ENCODE measurements around the gene GALNTL6. TPM values are rescaled to one million over a fixed set of nuclear protein-coding genes. Genes with fewer than 3 reads are reported as not detected.

GALNTL6 gene
- polyA plus RNA-seq, 1 donor from 2014 or later: 14.9 TPM

DNA sequence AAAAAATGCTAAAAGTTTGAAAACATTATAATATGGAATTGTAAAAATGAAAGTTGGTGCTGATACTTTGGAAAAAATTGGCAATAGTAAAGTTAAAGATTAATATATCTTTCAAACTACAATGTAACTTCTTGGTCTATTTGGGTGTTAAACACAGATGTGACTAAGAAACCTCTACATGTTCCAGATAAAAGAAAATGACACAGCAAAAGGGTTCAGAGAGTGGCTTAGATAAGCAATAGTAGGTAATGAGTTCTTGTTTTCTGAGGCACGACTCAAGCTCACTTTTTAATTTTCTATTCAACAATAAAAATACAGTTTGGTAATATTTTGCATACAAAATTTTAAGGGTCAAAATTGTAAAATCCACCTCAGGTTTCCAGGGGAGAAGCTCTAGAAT, 292.7 kb downstream of the GALNTL6 start:
- H3F3A ChIP-seq (ENCODE audit: insufficient read depth, low read length, poor library complexity, severe bottlenecking): no peaks in the 10 kb centered on the region
- H3K27ac ChIP-seq (ENCODE audit: low read length): no peak overlapping the region
- no peaks in the 10 kb centered on the region for H3K79me2 ChIP-seq (replicated peaks; ENCODE audit: insufficient read depth, low read length)
- H3K27me3 ChIP-seq (ENCODE audit: insufficient read depth, low read depth, low read length): no peaks in the 10 kb centered on the region
- no peak overlapping the region for H3K9ac ChIP-seq (ENCODE audit: low read length)
- H3K9me2 ChIP-seq (ENCODE audit: insufficient read depth, low read length): no peaks in the 10 kb centered on the region
- H3K4me3 ChIP-seq (ENCODE audit: low read length): no peak overlapping the region
- H3K4me2 ChIP-seq (ENCODE audit: low read length): no peak overlapping the region
- H3K9me3 ChIP-seq (ENCODE audit: low read length): no peaks in the 10 kb centered on the region
- no peak overlapping the region for H2AFZ ChIP-seq (ENCODE audit: low read depth, low read length)
- no peaks in the 10 kb centered on the region for H4K20me1 ChIP-seq (ENCODE audit: insufficient read depth)
- no peaks in the 10 kb centered on the region for H3K36me3 ChIP-seq (ENCODE audit: insufficient read depth, low read length)
- TF ChIP-seq RAD21 (conservative IDR thresholded peaks at IDR 0.05): no peak
- no peak for TF ChIP-seq EZH2 (IDR thresholded peaks at IDR 0.05; ENCODE audit: borderline replicate concordance, insufficient read depth, low read length, poor library complexity, severe bottlenecking)
- TF ChIP-seq, protein P1, sequence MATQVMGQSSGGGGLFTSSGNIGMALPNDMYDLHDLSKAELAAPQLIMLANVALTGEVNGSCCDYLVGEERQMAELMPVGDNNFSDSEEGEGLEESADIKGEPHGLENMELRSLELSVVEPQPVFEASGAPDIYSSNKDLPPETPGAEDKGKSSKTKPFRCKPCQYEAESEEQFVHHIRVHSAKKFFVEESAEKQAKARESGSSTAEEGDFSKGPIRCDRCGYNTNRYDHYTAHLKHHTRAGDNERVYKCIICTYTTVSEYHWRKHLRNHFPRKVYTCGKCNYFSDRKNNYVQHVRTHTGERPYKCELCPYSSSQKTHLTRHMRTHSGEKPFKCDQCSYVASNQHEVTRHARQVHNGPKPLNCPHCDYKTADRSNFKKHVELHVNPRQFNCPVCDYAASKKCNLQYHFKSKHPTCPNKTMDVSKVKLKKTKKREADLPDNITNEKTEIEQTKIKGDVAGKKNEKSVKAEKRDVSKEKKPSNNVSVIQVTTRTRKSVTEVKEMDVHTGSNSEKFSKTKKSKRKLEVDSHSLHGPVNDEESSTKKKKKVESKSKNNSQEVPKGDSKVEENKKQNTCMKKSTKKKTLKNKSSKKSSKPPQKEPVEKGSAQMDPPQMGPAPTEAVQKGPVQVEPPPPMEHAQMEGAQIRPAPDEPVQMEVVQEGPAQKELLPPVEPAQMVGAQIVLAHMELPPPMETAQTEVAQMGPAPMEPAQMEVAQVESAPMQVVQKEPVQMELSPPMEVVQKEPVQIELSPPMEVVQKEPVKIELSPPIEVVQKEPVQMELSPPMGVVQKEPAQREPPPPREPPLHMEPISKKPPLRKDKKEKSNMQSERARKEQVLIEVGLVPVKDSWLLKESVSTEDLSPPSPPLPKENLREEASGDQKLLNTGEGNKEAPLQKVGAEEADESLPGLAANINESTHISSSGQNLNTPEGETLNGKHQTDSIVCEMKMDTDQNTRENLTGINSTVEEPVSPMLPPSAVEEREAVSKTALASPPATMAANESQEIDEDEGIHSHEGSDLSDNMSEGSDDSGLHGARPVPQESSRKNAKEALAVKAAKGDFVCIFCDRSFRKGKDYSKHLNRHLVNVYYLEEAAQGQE (IDR thresholded peaks at IDR 0.05; ENCODE audit: borderline replicate concordance): no peak
- TF ChIP-seq MXI1 (conservative IDR thresholded peaks at IDR 0.05; ENCODE audit: poor library complexity, severe bottlenecking): no peak
- TF ChIP-seq SMC3 (conservative IDR thresholded peaks at IDR 0.05; ENCODE audit: poor library complexity): no peak
- TF ChIP-seq, protein P2, sequence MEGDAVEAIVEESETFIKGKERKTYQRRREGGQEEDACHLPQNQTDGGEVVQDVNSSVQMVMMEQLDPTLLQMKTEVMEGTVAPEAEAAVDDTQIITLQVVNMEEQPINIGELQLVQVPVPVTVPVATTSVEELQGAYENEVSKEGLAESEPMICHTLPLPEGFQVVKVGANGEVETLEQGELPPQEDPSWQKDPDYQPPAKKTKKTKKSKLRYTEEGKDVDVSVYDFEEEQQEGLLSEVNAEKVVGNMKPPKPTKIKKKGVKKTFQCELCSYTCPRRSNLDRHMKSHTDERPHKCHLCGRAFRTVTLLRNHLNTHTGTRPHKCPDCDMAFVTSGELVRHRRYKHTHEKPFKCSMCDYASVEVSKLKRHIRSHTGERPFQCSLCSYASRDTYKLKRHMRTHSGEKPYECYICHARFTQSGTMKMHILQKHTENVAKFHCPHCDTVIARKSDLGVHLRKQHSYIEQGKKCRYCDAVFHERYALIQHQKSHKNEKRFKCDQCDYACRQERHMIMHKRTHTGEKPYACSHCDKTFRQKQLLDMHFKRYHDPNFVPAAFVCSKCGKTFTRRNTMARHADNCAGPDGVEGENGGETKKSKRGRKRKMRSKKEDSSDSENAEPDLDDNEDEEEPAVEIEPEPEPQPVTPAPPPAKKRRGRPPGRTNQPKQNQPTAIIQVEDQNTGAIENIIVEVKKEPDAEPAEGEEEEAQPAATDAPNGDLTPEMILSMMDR (IDR thresholded peaks at IDR 0.05; ENCODE audit: poor library complexity, severe bottlenecking): no peak

DNA sequence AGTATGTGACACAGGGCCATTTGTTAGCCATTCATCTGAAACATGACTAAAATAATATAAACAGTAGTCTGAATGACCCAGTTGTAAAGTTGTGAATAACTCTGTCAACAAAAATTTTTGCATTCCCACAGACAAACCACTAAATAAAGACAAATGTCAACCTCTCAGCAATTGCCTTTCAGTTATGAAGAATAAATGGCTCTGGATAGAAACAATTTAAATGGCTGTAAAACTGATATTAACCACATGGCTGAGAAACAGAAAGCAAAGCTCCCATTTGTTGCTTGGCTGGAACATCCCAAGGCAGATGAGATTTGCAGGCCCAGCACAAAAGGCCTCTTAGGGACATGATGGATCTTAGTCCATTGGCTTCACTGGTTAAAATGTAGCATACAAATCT, 296.3 kb downstream of the GALNTL6 start:
- Histone ChIP-seq H4K20me1 (ENCODE audit: insufficient read depth) (no peaks in the 10 kb centered on the region), H3K4me2 (ENCODE audit: low read length) (no peak overlapping the region), H3K9ac (ENCODE audit: low read length) (no peak overlapping the region), H3K79me2 (replicated peaks; ENCODE audit: insufficient read depth, low read length) (no peaks in the 10 kb centered on the region), H3K27me3 (ENCODE audit: insufficient read depth, low read depth, low read length) (no peaks in the 10 kb centered on the region), H3K36me3 (ENCODE audit: insufficient read depth, low read length) (no peaks in the 10 kb centered on the region), H3K9me3 (ENCODE audit: low read length) (no peaks in the 10 kb centered on the region), H3K4me3 (ENCODE audit: low read length) (no peak overlapping the region), H3K27ac (ENCODE audit: low read length) (no peak overlapping the region), H3K9me2 (ENCODE audit: insufficient read depth, low read length) (no peaks in the 10 kb centered on the region), H3F3A (ENCODE audit: insufficient read depth, low read length, poor library complexity, severe bottlenecking) (no peaks in the 10 kb centered on the region), H2AFZ (ENCODE audit: low read depth, low read length) (no peak overlapping the region)
- TF ChIP-seq TAF1 (IDR thresholded peaks at IDR 0.05; ENCODE audit: low read depth): no peak
- no peak for TF ChIP-seq POLR2AphosphoS5 (IDR thresholded peaks at IDR 0.05)
- TF ChIP-seq EZH2 (IDR thresholded peaks at IDR 0.05; ENCODE audit: borderline replicate concordance, insufficient read depth, low read length, poor library complexity, severe bottlenecking): no peak
- no peak for TF ChIP-seq SMC3 (conservative IDR thresholded peaks at IDR 0.05; ENCODE audit: poor library complexity)
- TF ChIP-seq, protein P1 (IDR thresholded peaks at IDR 0.05; ENCODE audit: borderline replicate concordance): no peak
- TF ChIP-seq EP300 (conservative IDR thresholded peaks at IDR 0.05; ENCODE audit: poor library complexity, severe bottlenecking): no peak
- TF ChIP-seq, protein P2 (IDR thresholded peaks at IDR 0.05; ENCODE audit: poor library complexity, severe bottlenecking): no peak
- TF ChIP-seq RAD21 (conservative IDR thresholded peaks at IDR 0.05): no peak
- no peak for TF ChIP-seq MXI1 (conservative IDR thresholded peaks at IDR 0.05; ENCODE audit: poor library complexity, severe bottlenecking)
